ENCODE data around the gene SREBF2. TPM values are rescaled to one million over a fixed set of nuclear protein-coding genes. Genes with fewer than 3 reads are reported as not detected.

SREBF2 gene
- total and polyA plus RNA-seq, 4 donors: 68.1 to 155 (median 75.9) TPM

- no peaks in the 10 kb centered on the region for H3K9me3 ChIP-seq (ENCODE audit: control insufficient read depth in 4 of 4, insufficient read depth in 3 of 4, low read length in 3 of 4)
- peak overlapping the region; percentile 91 for H3K4me3 ChIP-seq
- no peak for TF ChIP-seq CTCF (IDR thresholded peaks at IDR 0.05; ENCODE audit: control extremely low read depth, extremely low read depth)
- H3K27me3 ChIP-seq (ENCODE audit: control insufficient read depth in 3 of 3, insufficient read depth in 3 of 3, low read length in 2 of 3): no peaks in the 10 kb centered on the region
- no peaks in the 10 kb centered on the region for H3K36me3 ChIP-seq (ENCODE audit: control insufficient read depth in 4 of 4, insufficient read depth in 4 of 4, low read length in 4 of 4)
- DNase-seq (peak in 1 of 3 donors; percentile 2), ATAC-seq (ENCODE audit: insufficient read depth, low FRiP score) (no peak)
- peak overlapping the region in 1 of 2 donors; percentile 94 for H3K27ac ChIP-seq (ENCODE audit: low read depth in 1 of 2, low read length in 1 of 2)
- 23 to 36% methylated on average over 4 of the region's 4 CpGs for WGBS, 2 donors
- peak overlapping the region; percentile 72 to 80 for H3K9ac ChIP-seq (ENCODE audit: insufficient read depth in 1 of 2, low read length in 2 of 2)
- H3K4me1 ChIP-seq (ENCODE audit: control insufficient read depth in 5 of 5, insufficient read depth in 5 of 5, low read length in 5 of 5): peaks cover 0 to 22% (median 11%) of the 10 kb centered on the region in 5 donors
Measured at GRCh38 chr22:41801147-41801819, 31.6 kb upstream of the SREBF2 start.

GRCh38 chr22:41801886-41802285 is 31.0 kb upstream of the SREBF2 start:
- Histone ChIP-seq H3K4me3 (no peak overlapping the region), H3K27ac (ENCODE audit: low read depth in 1 of 2, low read length in 1 of 2) (no peak overlapping the region), H3K27me3 (ENCODE audit: control insufficient read depth in 3 of 3, insufficient read depth in 3 of 3, low read length in 2 of 3) (no peaks in the 10 kb centered on the region), H3K4me1 (ENCODE audit: control insufficient read depth in 5 of 5, insufficient read depth in 5 of 5, low read length in 5 of 5) (peaks cover 0 to 22% (median 11%) of the 10 kb centered on the region in 5 donors), H3K9ac (ENCODE audit: insufficient read depth in 1 of 2, low read length in 2 of 2) (no peak overlapping the region), H3K36me3 (ENCODE audit: control insufficient read depth in 4 of 4, insufficient read depth in 4 of 4, low read length in 4 of 4) (no peaks in the 10 kb centered on the region), H3K9me3 (ENCODE audit: control insufficient read depth in 4 of 4, insufficient read depth in 3 of 4, low read length in 3 of 4) (no peaks in the 10 kb centered on the region)
- no peak for ATAC-seq (ENCODE audit: insufficient read depth, low FRiP score)
- no peak for TF ChIP-seq CTCF (IDR thresholded peaks at IDR 0.05; ENCODE audit: control extremely low read depth, extremely low read depth)
- no peak for DNase-seq
- 69 to 77% methylated on average over 2 of the region's 2 CpGs for WGBS, 2 donors

- Histone ChIP-seq H3K9me3 (ENCODE audit: control insufficient read depth in 4 of 4, insufficient read depth in 3 of 4, low read length in 3 of 4) (no peaks in the 10 kb centered on the region), H3K27me3 (ENCODE audit: control insufficient read depth in 3 of 3, insufficient read depth in 3 of 3, low read length in 2 of 3) (no peaks in the 10 kb centered on the region), H3K9ac (ENCODE audit: insufficient read depth in 1 of 2, low read length in 2 of 2) (no peak overlapping the region), H3K27ac (ENCODE audit: low read depth in 1 of 2, low read length in 1 of 2) (no peak overlapping the region), H3K36me3 (ENCODE audit: control insufficient read depth in 4 of 4, insufficient read depth in 4 of 4, low read length in 4 of 4) (peaks cover 0 to 14% (median 0%) of the 10 kb centered on the region in 4 donors), H3K4me1 (ENCODE audit: control insufficient read depth in 5 of 5, insufficient read depth in 5 of 5, low read length in 5 of 5) (peaks cover 0 to 11% (median 8%) of the 10 kb centered on the region in 5 donors), H3K4me3 (no peak overlapping the region)
- no peak for ATAC-seq (ENCODE audit: insufficient read depth, low FRiP score)
- TF ChIP-seq CTCF (IDR thresholded peaks at IDR 0.05; ENCODE audit: control extremely low read depth, extremely low read depth): no peak
- no peak for DNase-seq
Measured at GRCh38 chr22:41805639-41806038, 27.3 kb upstream of the SREBF2 start.

- H3K36me3 ChIP-seq (ENCODE audit: control insufficient read depth in 4 of 4, insufficient read depth in 4 of 4, low read length in 4 of 4): peaks cover 0 to 23% (median 3%) of the 10 kb centered on the region in 4 donors
- H3K9me3 ChIP-seq (ENCODE audit: control insufficient read depth in 4 of 4, insufficient read depth in 3 of 4, low read length in 3 of 4): no peaks in the 10 kb centered on the region
- no peak overlapping the region for H3K9ac ChIP-seq (ENCODE audit: insufficient read depth in 1 of 2, low read length in 2 of 2)
- no peak overlapping the region for H3K27ac ChIP-seq (ENCODE audit: low read depth in 1 of 2, low read length in 1 of 2)
- WGBS, 2 donors: 91 to 95% methylated on average over 6 of the region's 6 CpGs
- DNase-seq: no peak
- no peaks in the 10 kb centered on the region for H3K4me1 ChIP-seq (ENCODE audit: control insufficient read depth in 5 of 5, insufficient read depth in 5 of 5, low read length in 5 of 5)
- no peak for TF ChIP-seq CTCF (IDR thresholded peaks at IDR 0.05; ENCODE audit: control extremely low read depth, extremely low read depth)
- no peaks in the 10 kb centered on the region for H3K27me3 ChIP-seq (ENCODE audit: control insufficient read depth in 3 of 3, insufficient read depth in 3 of 3, low read length in 2 of 3)
- ATAC-seq (ENCODE audit: insufficient read depth, low FRiP score): no peak
- H3K4me3 ChIP-seq: no peak overlapping the region
Measured at GRCh38 chr22:41808400-41808799, 24.5 kb upstream of the SREBF2 start.
